Stimulated activated CD4-positive, alpha-beta T cell treated with anti-CD3 and anti-CD28 coated beads, TNF-alpha, amount 100 ng/mL, for 4 hours (primary cell): ENCODE results near the gene TSFM.
A peak's percentile ranks its signal among the peaks of the same experiment; 100 is the strongest.

Experiments used
- DNase-seq, 3 experiments: peaks; one replicate each; pipeline ENCODE4 v3.0.0-alpha.2; 2020; ENCODE audit warnings: low read depth in 3 of 3

TSFM gene

DNA sequence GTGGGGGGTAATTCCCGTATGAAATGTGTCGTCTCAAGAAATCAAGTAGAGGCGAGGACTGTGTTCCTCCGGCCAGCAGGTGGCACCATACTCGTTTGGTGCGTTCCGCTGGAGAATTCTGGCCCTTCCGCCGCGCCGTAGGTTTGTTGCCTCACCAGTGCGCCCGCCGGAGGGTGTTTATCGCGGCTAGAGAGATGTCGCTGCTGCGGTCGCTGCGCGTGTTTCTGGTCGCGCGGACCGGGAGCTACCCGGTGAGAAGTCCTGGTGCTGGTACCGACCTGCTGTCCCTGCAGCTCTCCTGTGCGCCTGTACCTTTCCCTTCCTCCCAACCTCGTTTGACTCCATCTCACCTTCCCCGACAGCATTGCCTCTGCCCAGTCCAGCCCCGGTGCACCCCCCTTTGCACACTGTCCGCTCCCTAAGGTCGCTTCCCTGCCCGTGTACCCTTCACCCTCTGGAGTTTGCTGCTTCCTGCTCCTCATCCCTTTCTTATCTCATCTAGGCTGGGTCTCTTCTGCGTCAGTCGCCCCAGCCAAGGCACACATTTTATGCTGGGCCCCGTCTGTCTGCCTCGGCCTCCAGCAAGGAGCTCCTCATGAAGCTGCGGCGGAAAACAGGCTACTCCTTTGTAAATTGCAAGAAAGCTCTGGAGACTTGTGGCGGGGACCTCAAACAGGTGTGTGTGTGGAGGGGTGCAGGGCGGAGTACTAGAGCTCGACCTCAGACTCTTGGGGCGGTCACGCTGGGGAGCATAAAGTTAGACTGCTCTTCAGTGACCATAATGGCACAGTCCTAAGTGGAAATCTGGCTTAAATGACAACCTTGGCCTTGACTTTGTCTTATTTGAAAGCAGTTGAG is at the start of gene TSFM:
Gene TSFM, plus strand, starts transcription at position 180 of the 858 bp plus-strand sequence. Its CDS starts 15 bp downstream, at position 195.
- DNase-seq, result peak; percentile 92 to 97 (median 93)

DNA sequence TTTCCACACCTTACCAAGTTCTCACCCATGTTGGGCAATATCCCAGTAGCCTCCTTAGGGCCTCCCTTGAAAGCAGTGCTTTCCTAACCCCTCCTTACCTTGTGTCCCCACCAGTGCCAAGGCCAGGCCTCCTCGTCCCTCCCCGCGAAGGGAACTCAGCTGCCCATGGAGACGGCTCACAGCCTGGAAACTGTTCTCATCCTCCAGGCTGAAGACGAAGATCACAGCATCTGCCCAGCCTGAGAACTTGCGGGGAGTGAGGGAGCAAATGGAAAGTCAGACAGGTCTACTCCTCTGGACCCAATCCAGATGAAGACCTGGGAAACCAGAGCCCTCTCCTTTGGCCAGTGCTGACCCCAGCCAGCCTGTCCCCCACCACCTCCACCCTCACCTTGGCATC is 48.7 kb upstream of the TSFM start:
- no peak for DNase-seq

DNA sequence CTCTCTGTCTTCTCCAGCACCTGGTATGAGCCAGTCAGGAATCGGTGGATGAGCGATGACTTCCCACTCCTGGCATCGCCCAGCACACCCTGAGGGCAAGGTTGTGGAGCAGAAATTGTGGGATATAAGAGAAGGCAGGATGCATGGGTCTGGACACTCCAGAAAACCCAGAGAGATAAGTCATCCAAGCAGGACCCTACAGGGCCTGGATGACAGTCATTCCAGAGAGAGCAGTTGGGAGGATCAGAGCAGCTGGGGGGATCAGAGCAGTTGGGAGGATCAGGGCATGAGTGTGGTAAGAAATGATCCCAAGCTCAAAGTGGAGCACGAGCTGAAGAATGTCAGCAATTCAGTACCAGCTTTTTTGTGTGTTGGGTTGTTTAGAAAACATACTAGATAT is 48.0 kb upstream of the TSFM start:
- DNase-seq, result no peak

DNA sequence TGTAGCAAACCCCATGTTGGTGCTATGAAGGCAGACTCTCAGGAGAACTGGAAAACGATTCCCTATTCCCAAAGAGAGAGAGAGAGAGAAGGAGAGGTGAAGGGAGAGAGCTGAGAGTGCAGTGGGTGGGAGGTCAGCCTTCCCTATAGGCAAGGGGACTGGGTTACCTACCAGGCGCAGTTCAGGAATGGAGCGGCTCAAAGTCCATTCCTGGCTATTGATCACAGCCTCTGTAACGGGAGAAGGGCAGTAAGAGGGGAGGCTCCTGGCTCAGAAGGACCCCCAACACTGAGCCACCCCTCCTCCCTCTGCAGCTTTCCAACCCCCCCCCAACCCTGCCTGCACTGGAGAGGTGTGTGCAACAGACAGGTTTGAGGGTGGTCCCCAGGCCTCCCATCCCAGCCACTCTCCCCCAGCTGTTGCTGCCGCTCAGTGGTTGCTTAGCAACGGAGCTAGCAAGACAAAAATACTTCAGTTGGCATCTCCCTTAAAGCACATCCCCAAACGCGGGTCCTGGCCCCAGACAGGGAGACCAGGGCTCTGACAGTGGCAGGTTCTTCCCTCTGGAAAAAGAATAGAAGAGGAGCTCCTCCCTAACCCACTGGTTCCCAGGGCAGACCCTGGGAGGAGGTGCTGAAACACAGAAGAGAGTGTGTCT is 47.3 kb upstream of the TSFM start:
- DNase-seq, result no peak

DNA sequence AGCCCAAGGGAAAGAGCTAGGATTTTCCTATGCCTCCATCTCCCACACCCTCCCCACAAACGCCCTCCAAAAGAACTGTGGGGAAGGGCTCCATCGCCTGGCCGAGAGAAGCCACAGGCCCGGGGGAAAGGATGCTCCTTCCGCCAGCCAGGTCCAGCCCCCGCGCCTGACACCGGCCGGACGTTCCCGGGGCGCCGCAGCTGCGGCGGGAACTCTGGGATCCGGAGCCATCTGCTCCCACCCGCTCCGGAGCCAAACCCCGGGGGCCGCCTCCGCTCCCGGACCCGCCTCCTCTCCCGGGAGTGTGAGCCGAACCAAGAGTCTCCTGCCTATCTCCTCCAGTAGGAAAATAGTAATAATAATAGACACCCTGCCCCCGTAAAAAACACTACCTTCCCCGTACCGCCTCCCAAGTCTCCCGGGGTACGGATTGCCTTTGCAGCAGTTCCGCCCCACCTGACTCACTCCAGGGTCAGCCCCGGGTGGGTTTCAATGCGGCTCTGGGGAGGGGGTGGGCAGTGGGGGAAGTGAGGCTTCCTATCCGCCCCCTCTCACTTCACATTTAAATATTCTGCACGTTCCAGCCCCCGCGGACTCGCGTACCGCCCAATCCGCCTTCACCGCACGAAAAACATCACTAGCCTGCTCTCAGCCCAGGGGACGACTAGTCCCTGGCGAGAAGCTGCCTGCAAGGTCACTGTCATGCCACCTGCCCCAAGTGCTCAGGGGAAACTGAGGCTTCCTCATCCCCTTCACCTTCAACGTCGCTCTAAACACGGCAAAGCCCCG is 46.4 kb upstream of the TSFM start:
- DNase-seq, result no peak

DNA sequence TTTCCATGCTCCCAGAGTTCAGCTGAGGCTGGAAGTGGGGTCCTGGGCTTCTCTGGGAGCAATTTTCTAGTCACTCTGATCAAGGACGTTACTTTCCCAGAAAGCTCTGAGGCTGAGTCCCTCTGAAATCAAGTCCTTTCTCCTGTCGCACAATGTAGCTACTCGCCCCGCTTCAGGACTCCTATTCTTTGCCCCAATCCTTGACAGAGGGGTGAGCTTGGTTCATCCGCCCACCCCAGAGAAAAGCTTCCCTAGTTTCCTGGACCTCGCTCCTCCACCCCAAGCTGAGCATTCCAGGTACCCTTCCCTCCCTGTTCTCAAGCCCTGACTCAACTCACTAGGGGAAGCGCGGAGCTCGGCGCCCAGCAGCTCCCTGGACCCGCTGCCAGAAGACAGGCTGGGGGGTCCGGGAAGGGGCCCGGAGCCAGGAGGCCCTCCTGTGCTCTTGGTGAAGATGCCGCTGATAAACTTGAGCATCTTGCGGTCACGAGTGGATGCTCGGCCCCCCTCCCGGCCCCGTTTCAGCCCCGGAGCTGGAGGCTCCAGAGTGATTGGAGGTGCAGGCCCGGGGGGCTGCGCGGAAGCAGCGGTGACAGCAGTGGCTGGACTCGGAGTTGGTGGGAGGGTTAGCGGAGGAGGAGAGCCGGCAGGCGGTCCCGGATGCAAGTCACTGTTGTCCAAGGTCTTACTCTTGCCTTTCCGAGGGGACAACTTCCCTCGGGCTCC is 45.7 kb upstream of the TSFM start:
- no peak for DNase-seq

DNA sequence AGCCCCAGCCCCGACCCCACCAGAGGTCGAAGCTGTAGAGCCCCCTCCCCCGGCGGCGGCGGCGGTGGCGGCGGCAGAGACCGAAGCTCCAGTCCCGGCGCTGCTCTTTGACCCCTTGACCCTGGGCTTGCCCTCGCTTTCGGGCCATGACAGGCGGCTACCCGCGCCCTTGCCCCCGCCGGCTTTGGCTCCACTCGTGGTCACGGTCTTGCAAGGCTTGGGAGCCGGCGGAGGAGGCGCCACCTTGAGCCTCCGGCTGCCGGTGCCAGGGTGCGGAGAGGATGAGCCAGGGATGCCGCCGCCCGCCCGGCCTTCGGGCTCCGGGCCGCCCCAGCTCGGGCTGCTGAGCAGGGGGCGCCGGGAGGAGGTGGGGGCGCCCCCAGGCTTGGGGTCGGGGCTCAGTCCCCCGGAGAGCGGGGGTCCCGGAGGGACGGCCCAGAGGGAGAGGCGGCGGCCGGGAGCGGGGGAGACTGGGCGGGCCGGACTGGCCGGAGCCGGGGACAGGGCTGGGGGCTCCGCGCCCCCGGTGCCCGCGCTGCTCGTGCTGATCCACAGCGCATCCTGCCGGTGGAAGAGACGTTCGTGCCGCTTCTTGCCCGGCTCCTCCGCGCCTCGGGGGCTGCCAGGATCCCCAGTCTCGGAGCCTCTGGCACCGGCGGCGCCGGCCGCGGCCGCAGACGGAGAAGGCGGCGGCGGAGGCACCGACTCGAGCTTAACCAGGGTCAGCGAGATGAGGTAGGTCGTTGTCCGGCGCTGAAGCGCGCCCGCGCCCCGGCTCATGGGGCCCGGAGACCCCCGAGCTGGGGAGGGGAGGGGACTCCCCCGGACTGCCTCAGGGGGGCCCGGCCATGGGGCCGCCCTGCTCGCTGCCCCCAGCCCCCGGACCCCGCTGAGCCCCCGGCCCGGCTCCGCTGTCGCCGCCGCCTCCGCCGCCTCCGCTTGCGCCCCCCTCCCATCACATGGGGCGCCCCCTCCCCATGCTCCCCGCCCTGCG is 44.8 kb upstream of the TSFM start:
- DNase-seq, result no peak

DNA sequence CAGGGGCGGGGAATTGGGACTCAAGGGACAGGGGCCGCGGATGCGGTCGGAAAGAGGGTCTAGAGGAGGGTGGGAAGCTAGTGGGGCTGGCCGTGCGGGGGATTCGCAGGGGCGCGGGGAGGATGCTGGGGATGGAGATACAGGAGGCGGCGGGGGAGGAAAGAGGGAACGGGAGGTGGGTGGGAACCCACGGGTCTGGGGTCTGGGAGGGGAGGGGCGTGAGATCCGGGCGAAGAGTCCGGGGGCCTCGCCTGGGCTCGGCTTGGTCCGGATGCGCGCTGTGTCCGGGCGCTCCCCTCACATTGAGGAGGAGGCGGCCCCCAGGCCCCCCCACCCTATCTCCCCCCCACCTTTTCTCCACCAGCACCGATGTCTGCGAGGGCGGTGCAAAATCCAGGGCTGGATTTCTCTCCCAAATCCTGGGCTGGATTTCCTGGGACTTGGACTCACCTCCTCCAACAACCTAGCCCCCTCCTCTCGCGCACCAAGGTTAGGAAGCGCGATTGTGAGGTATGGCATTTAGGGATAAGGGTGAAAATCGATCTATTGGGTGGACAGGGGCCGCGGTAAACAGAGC is 43.8 kb upstream of the TSFM start, which contains the start of gene AGAP2:
Gene AGAP2, minus strand, starts transcription at position 82 of the 577 bp plus-strand sequence. CDS start 496 bp downstream, outside the sequence.
- no peak for DNase-seq

DNA sequence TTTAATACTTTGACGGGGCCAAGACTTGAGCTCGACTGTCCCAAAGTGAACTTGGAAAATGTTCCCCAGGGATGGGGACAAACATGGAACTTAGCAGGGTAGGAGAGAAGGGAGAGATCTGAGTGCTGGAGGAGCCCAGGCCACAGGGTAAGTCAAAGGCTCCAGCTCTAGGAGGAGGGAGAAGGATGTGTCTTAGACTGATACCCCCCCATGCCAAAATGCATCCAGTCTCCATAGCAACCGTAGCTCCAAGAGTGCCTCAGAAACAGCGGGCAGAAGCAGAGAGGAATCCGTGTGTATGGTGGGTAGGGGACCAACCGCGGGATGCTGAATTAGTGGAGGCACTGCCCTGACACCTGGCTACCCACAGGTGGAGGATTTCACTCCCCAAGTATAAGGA is 43.2 kb upstream of the TSFM start:
- DNase-seq, result no peak

DNA sequence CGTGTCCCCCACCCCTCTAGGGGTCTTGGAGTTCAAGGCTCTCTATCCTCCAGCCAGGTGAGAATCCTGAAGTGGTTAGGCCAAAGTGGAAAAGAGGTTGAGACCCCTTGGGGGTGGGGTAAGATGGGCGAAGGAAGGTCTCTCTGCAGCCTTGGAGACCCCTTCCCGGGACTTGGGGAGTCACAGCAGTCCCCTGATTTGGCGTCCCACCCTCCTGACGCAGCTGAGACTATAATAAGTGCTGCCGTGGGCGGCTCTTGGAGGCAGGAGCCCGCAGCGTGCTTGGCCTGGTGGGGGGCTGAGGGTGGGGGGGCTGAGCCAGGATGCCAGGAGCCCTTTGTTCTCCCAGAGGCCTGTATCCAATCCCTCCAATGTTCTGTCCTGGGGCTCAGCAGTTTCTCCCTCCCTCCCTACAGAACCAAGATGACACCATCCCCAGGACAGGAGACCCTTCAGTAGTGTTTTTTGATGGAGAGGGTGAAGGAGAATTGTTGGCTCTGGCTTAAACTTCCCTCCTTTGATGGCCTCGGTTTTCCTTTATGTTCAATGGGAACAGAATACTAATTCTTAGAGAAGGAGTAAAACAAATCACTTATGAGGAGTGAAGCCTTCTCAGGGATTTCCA is 42.6 kb upstream of the TSFM start:
- no peak for DNase-seq

DNA sequence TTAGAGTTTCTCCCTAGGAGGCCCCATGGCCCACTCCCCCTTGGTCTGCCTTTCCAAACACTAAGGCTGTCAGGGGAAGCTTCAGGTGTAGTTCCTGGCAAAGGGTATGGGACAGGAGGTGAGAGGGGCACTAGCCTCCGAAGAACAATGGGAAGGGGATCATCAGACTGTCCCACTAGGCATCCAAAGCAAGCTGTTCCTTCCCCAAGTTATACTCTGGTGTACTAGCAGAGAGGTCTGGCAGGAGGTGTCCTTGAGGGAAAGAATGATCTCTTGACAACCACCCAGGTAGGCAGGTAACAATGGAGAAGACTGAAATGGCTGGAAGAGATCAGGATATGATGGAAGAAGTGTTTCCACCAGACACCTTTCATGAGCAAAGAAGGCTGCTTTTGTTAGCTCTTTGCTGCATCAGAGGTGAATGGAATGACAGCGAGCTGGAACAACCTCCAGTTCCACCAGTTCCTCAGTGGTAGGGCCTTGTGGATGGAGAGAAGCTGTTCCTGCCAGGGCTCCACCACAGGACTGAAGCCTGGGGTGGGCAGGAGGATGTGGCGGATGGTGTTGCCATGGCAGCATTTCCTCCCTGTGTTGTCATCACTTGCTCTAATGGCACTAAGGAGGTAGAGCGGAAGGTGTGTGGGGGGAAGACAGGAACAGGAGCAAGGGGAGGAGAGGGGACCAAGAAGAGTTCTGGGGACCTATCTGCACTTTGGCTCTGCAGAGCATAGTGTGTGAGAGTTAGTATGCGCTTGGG is 41.8 kb upstream of the TSFM start:
- DNase-seq, result peak in 2 of 3 experiments; percentile 54 to 63

DNA sequence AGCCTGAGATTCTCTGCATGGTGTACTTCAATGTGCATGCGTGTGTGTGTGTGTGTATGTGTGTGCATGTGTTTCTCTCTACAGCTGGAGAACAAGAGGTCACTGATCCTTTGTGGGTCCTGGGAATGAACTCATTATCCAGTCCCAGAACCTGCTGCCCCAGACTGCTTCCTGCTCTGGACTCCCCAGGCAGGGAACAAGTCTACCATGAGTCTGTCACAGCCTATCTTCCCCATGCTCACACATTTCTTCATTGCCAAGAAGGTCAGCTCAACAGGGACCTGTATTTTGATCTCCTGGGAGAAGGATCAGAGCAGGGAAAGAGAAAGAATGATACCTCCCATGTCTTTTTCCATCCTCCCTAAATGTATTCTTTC is 41.2 kb upstream of the TSFM start:
- no peak for DNase-seq

DNA sequence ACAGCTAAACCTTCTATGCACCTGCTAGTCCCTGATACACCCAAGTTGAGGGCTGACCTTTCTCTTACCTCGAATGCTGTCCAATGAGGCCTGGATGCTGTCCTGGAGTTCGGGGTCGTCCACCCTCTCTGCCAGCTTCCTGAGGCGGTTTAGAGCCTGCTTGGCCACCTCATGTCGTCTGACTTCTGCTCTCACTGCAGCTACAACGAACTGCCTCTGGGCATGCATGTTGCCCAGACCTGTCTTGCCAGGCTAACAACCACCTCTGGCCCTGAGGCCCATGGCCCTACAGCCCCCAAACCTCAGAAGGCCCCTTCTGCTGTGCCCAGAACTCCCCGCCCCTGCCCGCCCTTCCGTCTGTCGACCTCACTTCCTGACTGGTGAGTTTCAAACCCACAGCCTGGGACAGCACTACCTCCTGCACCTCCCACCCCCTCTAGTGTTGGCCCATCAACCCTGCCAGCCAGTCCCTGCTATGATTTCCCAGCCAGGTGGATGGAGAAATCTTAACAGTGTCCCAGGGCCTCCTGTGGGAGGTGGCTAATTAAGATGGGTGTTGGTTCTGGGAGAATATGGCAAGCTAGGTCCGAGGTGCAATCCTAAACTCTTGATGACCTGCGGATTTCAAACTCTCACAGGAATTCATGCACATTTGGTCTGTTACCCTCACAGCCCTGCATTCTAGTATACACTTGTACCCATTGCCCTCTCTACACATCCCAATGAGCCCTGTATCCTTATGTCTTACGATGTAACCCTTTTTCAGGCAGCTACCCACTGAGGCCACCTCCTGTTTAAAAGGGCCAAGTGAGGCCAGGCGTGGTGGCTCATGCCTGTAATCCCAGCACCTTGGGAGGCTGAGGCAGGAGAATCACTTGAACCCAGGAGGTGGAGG is 40.5 kb upstream of the TSFM start:
- DNase-seq, result peak; percentile 55 to 69 (median 60)

DNA sequence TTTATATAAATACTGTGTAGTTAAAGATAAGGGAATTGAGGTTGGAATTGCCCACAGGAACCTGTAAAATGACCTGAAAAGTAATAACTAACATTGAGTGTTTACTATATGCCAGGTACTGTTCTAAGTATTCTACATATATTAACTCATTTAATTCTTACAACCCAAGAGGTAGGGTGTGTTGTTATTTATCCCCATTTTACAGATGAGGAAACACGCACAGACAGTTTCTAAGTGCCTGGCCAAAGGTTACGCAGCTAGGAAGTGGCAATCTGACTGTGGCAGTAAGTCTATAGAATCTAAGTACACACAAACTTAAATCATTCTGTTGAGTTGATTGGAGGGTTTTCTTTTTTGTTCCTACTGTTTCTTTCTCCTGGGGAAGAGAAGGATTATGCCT is 38.8 kb upstream of the TSFM start:
- no peak for DNase-seq

DNA sequence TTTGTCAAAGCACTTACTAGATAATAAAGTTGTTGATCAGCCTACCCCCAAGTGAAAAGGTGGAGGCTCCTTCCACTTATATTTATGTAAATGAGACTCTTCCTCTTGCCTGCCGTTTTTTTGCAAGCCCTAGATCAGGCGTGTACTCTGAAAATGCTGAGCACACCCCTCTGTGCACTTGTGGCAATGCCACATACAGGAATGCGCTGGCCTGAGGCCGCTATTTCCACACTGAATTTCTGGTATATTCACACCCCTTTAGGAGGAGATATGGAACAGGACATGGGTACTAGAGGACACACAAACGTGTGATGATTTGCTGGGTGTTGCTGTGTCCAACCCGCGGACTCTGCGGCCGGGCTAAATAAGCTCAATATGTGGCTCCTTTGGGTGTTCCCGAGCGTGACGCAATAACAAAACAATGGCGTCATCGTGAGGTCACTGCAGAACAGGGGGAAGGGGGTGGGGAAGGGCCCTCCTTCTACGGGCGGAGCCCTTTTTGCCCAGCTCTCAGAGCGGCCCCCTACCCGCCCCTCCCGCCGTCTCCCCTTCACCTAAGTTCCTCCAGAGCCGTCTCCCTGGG is 38.3 kb upstream of the TSFM start:
- peak in 2 of 3 experiments; percentile 53 to 59 for DNase-seq

DNA sequence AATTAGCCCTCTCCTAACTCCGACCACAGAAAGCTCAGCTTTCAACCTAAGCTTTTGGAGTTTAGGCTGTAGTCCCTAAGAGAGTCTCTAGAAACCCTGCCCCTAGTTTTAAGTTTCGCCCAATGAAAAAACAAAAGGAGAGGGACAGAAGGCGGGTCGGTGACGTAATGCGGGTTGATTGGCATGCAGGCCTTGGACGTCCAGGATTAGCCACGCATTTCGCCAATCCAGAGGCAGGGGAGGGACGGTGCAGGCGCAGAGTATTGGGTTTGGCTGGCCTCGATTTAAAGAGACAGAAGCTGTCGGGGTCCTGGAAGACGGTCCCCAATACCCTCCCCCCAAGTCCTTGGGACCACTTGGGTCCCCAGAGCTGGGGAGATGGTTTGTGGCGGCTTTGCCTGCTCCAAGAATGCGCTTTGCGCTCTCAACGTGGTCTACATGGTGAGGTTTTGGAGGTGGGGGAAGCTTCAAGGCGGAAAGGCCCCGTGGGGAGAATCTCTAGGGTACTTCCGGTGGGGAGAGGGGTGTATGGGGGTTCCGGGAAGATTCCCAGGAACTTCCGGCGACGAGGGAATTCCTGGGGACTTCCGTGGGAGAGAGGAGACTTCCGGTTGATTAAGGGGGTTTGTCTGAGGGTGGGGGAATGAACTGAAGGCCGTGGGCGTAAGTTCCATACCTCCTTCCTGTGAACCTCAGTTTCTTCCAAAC is 37.7 kb upstream of the TSFM start, which contains the start of gene TSPAN31:
Gene TSPAN31, plus strand, starts transcription at position 263 of the 708 bp plus-strand sequence. Its CDS starts 116 bp downstream, at position 379.
- DNase-seq, result peak; percentile 84 to 88 (median 86)

DNA sequence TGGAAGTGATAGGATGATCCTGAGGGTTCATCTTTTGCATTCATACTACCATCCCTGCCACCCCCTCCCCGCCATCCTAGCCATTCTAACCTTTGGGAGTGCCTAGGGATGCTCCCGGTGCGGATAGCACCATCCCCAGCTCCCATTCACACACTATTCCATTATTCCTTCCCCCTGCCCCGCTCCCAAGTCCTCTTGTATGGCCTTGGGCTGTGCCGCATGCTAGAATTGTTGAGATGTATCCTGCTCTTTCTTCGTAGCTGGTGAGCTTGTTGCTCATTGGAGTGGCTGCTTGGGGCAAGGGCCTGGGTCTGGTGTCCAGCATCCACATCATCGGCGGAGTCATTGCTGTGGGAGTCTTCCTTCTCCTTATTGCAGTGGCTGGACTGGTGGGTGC is 37.1 kb upstream of the TSFM start:
- no peak for DNase-seq
